HG03280 (cell line): ENCODE data around the gene CBFA2T3.

Experiments used
- ATAC-seq: cut with Tn5 transposase; IDR thresholded peaks from one replicate; pipeline ENCODE4 v1.9.1; 2021; ENCODE audit warnings: mild to moderate bottlenecking, moderate library complexity; ENCODE audit not compliant: unreplicated experiment

Gene CBFA2T3

GRCh38 chr16:88844419-88845036, 132.5 kb downstream of the CBFA2T3 start:
- no peak for ATAC-seq

GRCh38 chr16:88843256-88843655, 133.8 kb downstream of the CBFA2T3 start:
- no peak for ATAC-seq

GRCh38 chr16:88842806-88843205, 134.2 kb downstream of the CBFA2T3 start:
- ATAC-seq, result no peak

- ATAC-seq, result no peak
These were observed 134.7 kb downstream of the CBFA2T3 start for GRCh38 chr16:88842308-88842756.

GRCh38 chr16:88841521-88842307, 135.3 kb downstream of the CBFA2T3 start:
- no peak for ATAC-seq

- ATAC-seq, result no peak
These were observed 136.3 kb downstream of the CBFA2T3 start for GRCh38 chr16:88840600-88841215.

- no peak for ATAC-seq
These were observed 137.0 kb downstream of the CBFA2T3 start for GRCh38 chr16:88839745-88840599.

GRCh38 chr16:88839026-88839529, 137.9 kb downstream of the CBFA2T3 start:
- no peak for ATAC-seq

GRCh38 chr16:88838566-88838965, 138.4 kb downstream of the CBFA2T3 start:
- ATAC-seq, result no peak

GRCh38 chr16:88837806-88838205, 139.2 kb downstream of the CBFA2T3 start:
- ATAC-seq, result no peak

GRCh38 chr16:88836791-88837190, 140.2 kb downstream of the CBFA2T3 start:
- no peak for ATAC-seq

GRCh38 chr16:88835818-88836217, 141.2 kb downstream of the CBFA2T3 start:
- ATAC-seq, result no peak

GRCh38 chr16:88835383-88835782, 141.6 kb downstream of the CBFA2T3 start:
- no peak for ATAC-seq

- ATAC-seq, result no peak
These were observed 142.3 kb downstream of the CBFA2T3 start for GRCh38 chr16:88834670-88835069.

- no peak for ATAC-seq
These were observed 143.9 kb downstream of the CBFA2T3 start for GRCh38 chr16:88833086-88833485.

- no peak for ATAC-seq
These were observed 145.2 kb downstream of the CBFA2T3 start for GRCh38 chr16:88831838-88832237.

- no peak for ATAC-seq
These were observed 146.2 kb downstream of the CBFA2T3 start for GRCh38 chr16:88830783-88831182.

- ATAC-seq, result no peak
These were observed 146.7 kb downstream of the CBFA2T3 start for GRCh38 chr16:88830258-88830657.

GRCh38 chr16:88828711-88829110, 148.3 kb downstream of the CBFA2T3 start:
- ATAC-seq, result no peak

GRCh38 chr16:88827727-88828126, 149.3 kb downstream of the CBFA2T3 start:
- ATAC-seq, result no peak
